H1 (cell line): ENCODE results near the gene CNIH3. TPM values are rescaled to one million over a fixed set of nuclear protein-coding genes. Genes with fewer than 3 reads are reported as not detected.

Experiments used
- EGR1 ChIP-seq: IDR thresholded peaks from 2 replicates; pipeline ENCODE4 v1.6.1; 2011; ENCODE audit warnings: low read depth, low read length, borderline replicate concordance
- NRF1 ChIP-seq: IDR thresholded peaks from 2 replicates; pipeline ENCODE4 v1.6.1; 2011; ENCODE audit warnings: mild to moderate bottlenecking, low read depth, low read length, improper control_type of control experiment
- TBP ChIP-seq: IDR thresholded peaks from 2 replicates; pipeline ENCODE4 v1.6.1; 2011; ENCODE audit warnings: low read depth, low read length, improper control_type of control experiment
- polyA plus RNA-seq, 7 experiments: library from polyadenylated mRNA; depleted of rRNA in 3 of 7; stranded (reverse) in 5 of 7; unstranded in 2 of 7; fragments of >200 nt in 5 of 7; fragments of 200-250 nt in 2 of 7; gene quantifications; 1 replicate in 5 of 7; 2 replicates in 1 of 7; 4 replicates in 1 of 7; pipeline versions ENCODE4 v1.2.1 to v1.2.3, GENCODE V29; 2011 to 2013; ENCODE audit warnings: missing spikeins in 2 of 7, mixed read lengths in 2 of 7
- total RNA-seq: library from RNA; stranded (reverse); fragmentation: NEBNext Ultra II Directional; extraction: Animal tissue kit (Norgen Biotek cat#: 25700); gene quantifications from 2 replicates; pipeline ENCODE4 v1.2.1, GENCODE V29; 2021

The CNIH3 gene
- total and polyA plus RNA-seq, 2 of the 8 experiments (the other 6 are each of a cell fraction or from before 2014, with no cell fraction given), result 3.7 to 5.6 TPM

GRCh38 chr1:224632921-224633321, 16.8 kb downstream of the CNIH3 start (continued):
- TF ChIP-seq EGR1 (no peak), TBP (no peak), NRF1 (no peak)
- TF ChIP-seq, all 59 proteins: peak for 0
